ENCODE results near the gene DCAF4. TPM values are rescaled to one million over a fixed set of nuclear protein-coding genes. Genes with fewer than 3 reads are reported as not detected.

DCAF4 gene
- total and polyA plus RNA-seq, 2 of the 4 experiments (the other 2 are of a cell fraction): 28.8 to 29.4 TPM

GRCh38 chr14:72906879-72907278 lies 19.4 kb upstream of the DCAF4 start:
- Histone ChIP-seq H3K36me3 (ENCODE audit: control insufficient read depth, insufficient read depth, low read length) (no peaks in the 10 kb centered on the region), H3K18ac (ENCODE audit: low read depth, low read length) (peak overlapping the region; percentile 38; the same call in 1 of the 2 replicates), H3K9ac (ENCODE audit: low read depth, low read length) (no peak overlapping the region), H4K8ac (ENCODE audit: low read depth in 2 of 2, low read length in 2 of 2) (peak overlapping the region; percentile 67 to 76; a peak in 3 of 4 replicates), H3K14ac (replicated peaks; ENCODE audit: low read depth, low read length) (peak overlapping the region; percentile 10), H4K91ac (ENCODE audit: insufficient read depth, low read depth, low read length) (peak overlapping the region; percentile 86), H3K9me3 (ENCODE audit: control insufficient read depth, insufficient read depth, low read length) (no peaks in the 10 kb centered on the region), H3K4me3 (ENCODE audit: insufficient read depth, low read depth, low read length) (no peak overlapping the region), H3K56ac (ENCODE audit: extremely low read depth, insufficient read depth, low read length) (peak overlapping the region; percentile 43; the same call in 1 of the 2 replicates), H3K4ac (ENCODE audit: low read depth, low read length) (peak overlapping the region; percentile 66), H3K4me1 (ENCODE audit: control insufficient read depth, insufficient read depth, low read length) (peaks cover 18% of the 10 kb centered on the region), H2BK15ac (ENCODE audit: low read depth, low read length) (peak overlapping the region; percentile 59; the same call in 1 of the 3 replicates), H3K23ac (ENCODE audit: low read depth, low read length) (peak overlapping the region; percentile 51), H3K27ac (ENCODE audit: insufficient read depth, low read length) (no peak overlapping the region), H3K4me2 (ENCODE audit: low read depth, low read length) (no peak overlapping the region; the same call in 1 of the 2 replicates), H2AK9ac (replicated peaks; ENCODE audit: low read depth, low read length, poor library complexity) (peak overlapping the region; percentile 86), H2AK5ac (ENCODE audit: low read depth, low read length) (peak overlapping the region; percentile 74; the same call in 1 of the 2 replicates), H2BK20ac (ENCODE audit: low read depth, low read length) (peak overlapping the region; percentile 88), H4K20me1 (ENCODE audit: insufficient read depth, low read length) (no peaks in the 10 kb centered on the region), H3K79me1 (ENCODE audit: low read depth in 1 of 2, low read length in 2 of 2) (no peaks in the 10 kb centered on the region), H3K9me1 (ENCODE audit: insufficient read depth, low read length) (peaks cover 11% of the 10 kb centered on the region; the same call in 1 of the 2 replicates), H2BK120ac (ENCODE audit: low read depth, low read length) (peak overlapping the region; percentile 91), H2AFZ (replicated peaks; ENCODE audit: low read length, poor library complexity) (peak overlapping the region; percentile 0), H3K27me3 (ENCODE audit: control insufficient read depth, insufficient read depth, low read length) (no peaks in the 10 kb centered on the region), H2BK5ac (ENCODE audit: low read depth, low read length, poor library complexity, severe bottlenecking) (peak overlapping the region; percentile 49), H4K5ac (ENCODE audit: low read depth, low read length) (peak overlapping the region; percentile 52; the same call in 1 of the 2 replicates)
- WGBS, 2 experiments (ENCODE audit: extremely low coverage in 2 of 2, insufficient read length in 1 of 2): no CpG with 5 or more reads among the region's 1 CpG
- TF ChIP-seq MAZ (IDR thresholded peaks at IDR 0.05; ENCODE audit: borderline replicate concordance, low read depth, low read length): no peak
- TF ChIP-seq ELK1 (IDR thresholded peaks at IDR 0.05; ENCODE audit: borderline replicate concordance, low read depth, low read length): no peak
- no peak for TF ChIP-seq MAFK (IDR thresholded peaks at IDR 0.05; ENCODE audit: low read depth, low read length)
- TF ChIP-seq CTCF (conservative IDR thresholded peaks at IDR 0.05; ENCODE audit: low read depth, low read length): no peak
- TF ChIP-seq FOS (IDR thresholded peaks at IDR 0.05; ENCODE audit: low read depth, low read length): no peak
- no peak for TF ChIP-seq MXI1 (IDR thresholded peaks at IDR 0.05; ENCODE audit: borderline replicate concordance, low read depth, low read length)
- no peak for TF ChIP-seq CEBPB (IDR thresholded peaks at IDR 0.05; ENCODE audit: low read depth, low read length)
- no peak for TF ChIP-seq RCOR1 (IDR thresholded peaks at IDR 0.05; ENCODE audit: insufficient replicate concordance, low read length)
- no peak for TF ChIP-seq NFE2L2 (IDR thresholded peaks at IDR 0.05; ENCODE audit: low read depth, low read length)
- TF ChIP-seq BHLHE40 (IDR thresholded peaks at IDR 0.05; ENCODE audit: low read depth, low read length): no peak
- no peak for TF ChIP-seq RAD21 (IDR thresholded peaks at IDR 0.05; ENCODE audit: low read length)
- TF ChIP-seq, protein P1, sequence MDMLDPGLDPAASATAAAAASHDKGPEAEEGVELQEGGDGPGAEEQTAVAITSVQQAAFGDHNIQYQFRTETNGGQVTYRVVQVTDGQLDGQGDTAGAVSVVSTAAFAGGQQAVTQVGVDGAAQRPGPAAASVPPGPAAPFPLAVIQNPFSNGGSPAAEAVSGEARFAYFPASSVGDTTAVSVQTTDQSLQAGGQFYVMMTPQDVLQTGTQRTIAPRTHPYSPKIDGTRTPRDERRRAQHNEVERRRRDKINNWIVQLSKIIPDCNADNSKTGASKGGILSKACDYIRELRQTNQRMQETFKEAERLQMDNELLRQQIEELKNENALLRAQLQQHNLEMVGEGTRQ (IDR thresholded peaks at IDR 0.05; ENCODE audit: low read depth, low read length): no peak
- no peak for TF ChIP-seq POLR2A (IDR thresholded peaks at IDR 0.05; ENCODE audit: low read depth, low read length)
- TF ChIP-seq SMC3 (IDR thresholded peaks at IDR 0.05; ENCODE audit: low read depth, low read length): no peak
- TF ChIP-seq CHD1 (IDR thresholded peaks at IDR 0.05; ENCODE audit: low read depth, low read length): no peak
- no peak for TF ChIP-seq RFX5 (IDR thresholded peaks at IDR 0.05; ENCODE audit: low read depth, low read length)
- dilution Hi-C loops (cut with HindIII; ENCODE audit: low sequenced_read_pairs, unreplicated experiment) (no loop called here), in situ Hi-C loops (cut with MboI; ENCODE audit: low sequenced_read_pairs) (loop anchor here (5.0 kb wide), 1 partner anchor 390 kb away; no protein-coding TSS in a partner anchor), intact Hi-C loops (cut with micrococcal nuclease) (loop anchor here (5.0 kb wide), 1 partner anchor 240 kb away; no protein-coding TSS in a partner anchor)
- POLR2A ChIA-PET (ENCODE audit: unreplicated experiment): no interaction called here
- no peak for ATAC-seq (ENCODE audit: low read depth)
- CTCF ChIA-PET: interaction anchor here (3.7 kb wide), 1 partner anchor 391 kb away, joined by 60 read pairs; no protein-coding TSS in a partner anchor
- BruUV-seq (replicated peaks): no TSS peak
- no peak for DNase-seq

Data from IMR-90 (cell line).